Measurements from ENCODE around the gene CHIT1.
A peak's percentile ranks its signal among the peaks of the same experiment; 100 is the strongest.

CHIT1 gene

GRCh38 chr1:203172184-203173010 is 57.1 kb downstream of the CHIT1 start:
- DNase-seq, result peak; percentile 42

DNA sequence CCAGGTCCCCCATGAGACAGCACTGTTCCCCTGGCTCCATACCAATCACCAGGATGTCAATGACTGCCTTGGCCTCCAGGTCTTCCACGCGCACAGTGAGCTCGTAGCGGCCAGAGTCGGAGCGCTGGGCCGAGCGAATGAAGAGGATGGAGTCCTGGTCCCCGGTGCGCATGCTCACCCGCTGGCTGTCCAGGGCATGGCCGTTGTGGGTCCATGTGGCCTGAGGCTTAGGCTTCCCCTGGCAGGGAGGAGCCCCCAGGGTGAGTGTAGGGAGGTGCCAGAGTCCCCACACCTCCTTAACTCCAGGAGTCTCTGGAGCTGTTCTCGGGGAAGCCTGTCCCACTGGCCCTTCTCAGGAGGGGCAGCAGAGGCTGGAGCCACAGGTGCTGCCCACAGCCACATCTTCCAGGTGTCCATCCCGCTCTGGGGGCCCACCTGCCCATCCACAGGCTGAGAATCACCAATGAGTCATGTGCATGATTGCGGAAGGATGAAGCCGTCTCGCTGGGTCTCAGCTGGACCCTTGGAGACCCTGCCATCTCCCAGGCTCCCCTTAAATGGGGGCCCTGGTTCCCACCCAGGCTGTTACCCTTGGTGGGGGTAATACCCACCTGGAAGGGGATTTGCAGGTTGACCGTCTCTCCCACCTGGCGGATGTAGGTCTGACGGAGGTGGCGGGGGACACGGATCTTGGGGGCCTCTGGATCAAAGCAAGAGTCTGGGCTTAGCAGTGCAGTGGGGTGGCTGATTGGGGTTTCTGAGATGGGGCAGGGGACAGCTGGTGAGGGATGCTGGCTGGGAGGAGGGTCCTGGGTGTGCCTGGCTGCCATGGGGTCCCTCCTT is 57.9 kb downstream of the CHIT1 start:
- no peak for DNase-seq

- no peak for DNase-seq
These were observed 58.7 kb downstream of the CHIT1 start for GRCh38 chr1:203170625-203171330.

- no peak for DNase-seq
These were observed 59.5 kb downstream of the CHIT1 start for GRCh38 chr1:203169770-203170520.

- DNase-seq, result no peak
These were observed 60.5 kb downstream of the CHIT1 start for GRCh38 chr1:203168991-203169390.

DNA sequence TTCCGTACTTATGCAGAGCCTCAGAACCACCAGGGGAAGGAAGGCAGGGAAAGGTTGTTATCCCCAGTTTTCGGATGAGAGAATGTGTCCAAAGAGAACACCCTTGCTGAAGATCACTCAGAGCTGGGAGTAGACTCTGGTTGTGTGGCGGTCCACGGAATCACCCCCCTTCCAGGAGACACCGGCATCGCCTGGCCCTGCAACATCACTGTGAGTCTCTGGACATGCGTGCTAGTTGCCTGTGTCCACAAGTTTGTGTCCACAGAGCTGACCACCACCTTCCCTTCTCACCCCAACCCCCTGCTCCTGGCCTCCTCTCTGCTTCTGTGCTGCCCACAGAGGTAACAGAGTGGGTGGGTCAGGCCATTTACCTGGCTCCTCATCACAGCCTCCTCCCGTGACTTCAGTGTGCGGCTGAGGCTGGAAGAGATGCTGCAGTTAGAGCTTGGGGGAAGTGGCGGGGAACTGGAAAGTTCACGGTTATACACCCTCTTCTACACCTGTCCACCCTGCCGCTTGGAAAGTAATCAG is 61.2 kb downstream of the CHIT1 start:
- DNase-seq, result no peak

- no peak for DNase-seq
These were observed 61.6 kb downstream of the CHIT1 start for GRCh38 chr1:203167913-203168200.

GRCh38 chr1:203167026-203167912 is 62.2 kb downstream of the CHIT1 start:
- DNase-seq, result peak; percentile 73

- DNase-seq, result peak; percentile 44
These were observed 63.1 kb downstream of the CHIT1 start for GRCh38 chr1:203166192-203166940.
